ENCODE results near the gene HASPIN.
A peak's percentile ranks its signal among the peaks of the same experiment; 100 is the strongest.
"Not testable (repeated sequence)": the region's sequence is repeated elsewhere in the genome, so short reads cannot be mapped to it uniquely, and the experiment has no call there.

The HASPIN gene

DNA sequence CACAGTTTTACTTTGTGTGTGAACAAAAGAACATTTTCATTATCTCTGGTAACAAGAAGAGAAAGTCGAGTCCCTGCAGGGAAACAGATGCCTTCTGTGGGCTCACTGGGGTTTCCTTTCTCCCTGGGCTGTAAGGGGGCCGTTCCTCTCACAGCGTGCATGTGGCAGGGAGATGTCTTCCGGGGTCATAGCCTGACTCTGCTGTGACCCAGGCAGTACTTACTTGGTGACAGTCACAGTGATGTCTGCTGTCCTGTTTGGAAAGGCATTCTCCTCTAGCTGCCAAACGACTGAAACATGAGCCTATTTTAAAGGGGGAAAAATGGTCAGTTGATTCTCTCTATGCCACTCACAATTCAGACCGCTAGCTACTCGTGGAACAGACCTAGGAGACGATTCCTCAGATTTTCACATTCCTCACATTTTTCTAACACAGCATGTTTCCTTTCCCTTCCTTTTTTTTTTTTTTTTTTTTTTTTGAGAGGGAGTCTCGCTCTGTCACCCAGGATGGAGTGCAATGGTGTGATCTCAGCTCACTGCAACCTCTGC lies 7.3 kb downstream of the HASPIN start:
- no peak for DNase-seq (ENCODE audit: extremely low spot score, insufficient read length, low read depth)
- no peak for FAIRE-seq

GRCh38 chr17:3732210-3732621 lies 8.5 kb downstream of the HASPIN start:
- DNase-seq (ENCODE audit: extremely low spot score, insufficient read length, low read depth) = no peak
- peak; percentile 93 for FAIRE-seq

DNA sequence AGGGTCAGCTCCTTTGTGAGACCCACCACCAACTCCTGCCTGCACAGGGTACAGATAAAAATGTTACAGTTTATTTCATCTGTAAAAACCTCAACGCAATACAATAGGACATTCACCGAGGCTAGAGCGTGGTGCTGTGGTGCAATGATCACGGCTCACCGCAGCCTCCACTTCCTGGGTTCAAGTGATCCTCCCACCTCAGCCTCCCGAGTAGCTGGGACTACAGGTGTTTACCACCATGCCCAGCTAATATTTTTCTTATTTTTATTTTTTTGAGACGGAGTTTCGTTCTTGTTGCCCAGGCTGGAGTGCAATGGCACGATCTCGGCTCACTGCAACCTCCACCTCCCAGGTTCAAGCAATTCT lies 11.2 kb downstream of the HASPIN start:
- FAIRE-seq; DNase-seq (ENCODE audit: extremely low spot score, insufficient read length, low read depth): not testable (repeated sequence)

- DNase-seq (ENCODE audit: extremely low spot score, insufficient read length, low read depth) (no peak), FAIRE-seq (no peak)
Measured at GRCh38 chr17:3735515-3735914, 11.8 kb downstream of the HASPIN start.

- DNase-seq (ENCODE audit: extremely low spot score, insufficient read length, low read depth) (no peak), FAIRE-seq (no peak)
Measured at GRCh38 chr17:3738562-3739295, 15.0 kb downstream of the HASPIN start.

DNA sequence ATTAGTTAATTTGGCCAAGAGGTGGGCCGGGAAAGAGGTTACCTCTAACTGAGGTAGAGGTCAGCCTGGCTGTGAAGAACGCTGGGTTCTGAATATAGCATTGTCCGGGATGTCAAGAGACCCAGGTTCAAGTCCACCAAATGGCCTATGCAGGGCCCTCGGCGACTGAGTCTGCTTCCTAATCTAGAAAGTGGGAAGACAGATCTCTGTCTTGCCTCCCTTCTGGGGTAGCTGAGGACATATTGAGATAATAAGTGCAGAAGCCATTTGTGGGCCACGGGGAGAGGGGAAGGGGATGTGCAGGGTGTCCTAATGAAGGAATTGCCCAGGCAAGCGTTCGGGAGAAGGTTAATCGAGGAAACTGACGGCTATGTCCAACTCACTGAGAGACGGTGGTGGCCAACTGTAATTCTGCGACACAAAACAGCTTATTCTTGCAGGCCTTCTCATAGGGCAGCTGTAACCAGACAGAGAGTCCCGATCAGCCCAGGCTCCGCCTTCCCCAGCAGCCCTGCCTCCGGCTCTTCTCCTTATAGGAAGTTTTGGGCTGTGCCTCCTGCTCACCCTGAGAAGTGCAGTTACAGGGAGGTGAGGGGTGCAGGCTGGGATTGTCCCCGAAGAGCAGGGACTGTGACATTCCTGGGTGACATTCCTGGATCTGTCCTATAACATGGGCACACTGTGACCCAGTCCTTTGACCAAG lies 15.9 kb downstream of the HASPIN start:
- no peak for DNase-seq (ENCODE audit: extremely low spot score, insufficient read length, low read depth)
- FAIRE-seq = no peak

GRCh38 chr17:3740611-3741073 lies 16.9 kb downstream of the HASPIN start:
- peak; percentile 90 for FAIRE-seq
- DNase-seq (ENCODE audit: extremely low spot score, insufficient read length, low read depth) = no peak

DNA sequence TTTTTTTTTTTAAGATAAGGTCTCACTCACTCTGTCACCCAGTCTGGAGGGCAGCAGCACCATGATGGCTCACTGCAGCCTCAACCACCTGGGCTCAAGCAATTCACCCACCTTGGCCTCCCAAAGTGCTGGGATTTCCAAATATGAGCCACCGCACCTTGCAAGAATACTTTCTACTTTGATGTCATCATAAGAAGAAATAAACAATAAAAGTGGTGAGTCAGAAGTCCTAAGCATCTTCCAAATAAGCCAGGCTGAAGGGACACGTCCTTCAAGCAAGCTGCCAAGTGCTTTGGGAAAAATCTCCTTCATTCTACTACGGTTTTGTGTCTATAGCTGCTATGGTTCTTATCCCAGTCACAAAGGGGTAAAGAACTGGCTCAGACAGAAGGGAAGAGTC lies 20.3 kb downstream of the HASPIN start:
- FAIRE-seq (no peak), DNase-seq (ENCODE audit: extremely low spot score, insufficient read length, low read depth) (no peak)

DNA sequence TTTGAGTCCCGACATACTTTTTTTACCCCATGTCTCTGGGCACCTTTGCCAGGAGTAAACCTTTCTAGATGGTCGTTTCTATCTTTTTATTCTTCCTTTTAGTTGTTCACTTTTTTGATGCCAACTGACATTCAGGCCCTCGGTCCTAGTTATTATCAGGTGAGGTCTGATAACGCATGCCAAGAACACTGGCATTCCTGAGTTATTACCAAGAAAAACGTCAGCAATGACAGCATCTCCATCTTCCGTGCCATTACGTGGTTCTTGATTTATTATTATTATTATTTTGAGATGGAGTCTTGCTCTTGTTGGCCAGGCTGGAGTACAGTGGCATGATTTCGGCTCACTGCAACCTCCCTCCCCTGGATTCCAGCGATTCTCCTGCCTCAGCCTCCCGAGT lies 21.4 kb downstream of the HASPIN start:
- no peak for DNase-seq (ENCODE audit: extremely low spot score, insufficient read length, low read depth)
- FAIRE-seq = no peak

GRCh38 chr17:3747805-3748204 lies 24.1 kb downstream of the HASPIN start:
- no peak for FAIRE-seq
- DNase-seq (ENCODE audit: extremely low spot score, insufficient read length, low read depth) = no peak

GRCh38 chr17:3748576-3748975 lies 24.9 kb downstream of the HASPIN start:
- DNase-seq (ENCODE audit: extremely low spot score, insufficient read length, low read depth) (no peak), FAIRE-seq (no peak)

DNA sequence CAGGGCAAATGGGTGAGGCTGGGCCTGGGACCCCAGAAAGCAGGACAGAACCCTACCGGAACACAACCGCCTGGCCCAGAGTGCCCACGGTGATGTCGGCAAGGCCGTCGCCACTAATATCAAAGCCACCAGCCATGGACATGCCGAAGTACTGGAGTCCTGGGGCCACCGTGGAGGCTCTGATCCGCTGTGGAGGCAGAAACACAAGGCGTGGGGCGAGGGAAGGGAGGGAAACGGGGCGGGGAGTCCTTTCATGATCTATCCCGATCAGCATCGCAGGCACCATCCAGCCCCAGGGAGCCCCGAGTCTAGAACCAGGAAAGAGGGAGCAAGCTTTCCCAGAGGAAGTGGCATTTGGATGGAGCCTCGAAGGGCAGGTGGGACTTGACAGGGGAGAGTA lies 26.6 kb downstream of the HASPIN start:
- FAIRE-seq (no peak), DNase-seq (ENCODE audit: extremely low spot score, insufficient read length, low read depth) (no peak)

DNA sequence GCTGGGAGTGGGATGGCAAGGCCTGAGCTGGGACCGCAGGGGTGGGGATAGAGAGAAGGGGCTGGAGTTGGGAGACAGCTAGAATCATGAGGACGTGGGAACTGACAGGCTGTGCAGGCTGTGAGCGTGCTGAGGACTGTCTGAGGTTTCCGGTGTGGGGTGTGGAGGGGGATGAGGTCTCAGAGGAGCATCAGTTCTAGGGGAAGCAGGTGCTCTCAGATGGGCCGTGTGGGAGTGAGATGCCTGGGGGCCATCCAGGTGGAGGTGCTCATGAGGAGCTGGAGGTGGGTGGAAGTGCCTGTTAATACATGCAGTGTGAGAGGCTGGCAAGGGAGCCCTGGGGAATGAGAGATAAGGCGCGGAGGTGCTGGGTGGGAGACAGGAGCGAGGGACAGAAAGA lies 27.2 kb downstream of the HASPIN start:
- FAIRE-seq (peak; percentile 91), DNase-seq (ENCODE audit: extremely low spot score, insufficient read length, low read depth) (no peak)

GRCh38 chr17:3751836-3752235 lies 28.1 kb downstream of the HASPIN start:
- no peak for DNase-seq (ENCODE audit: extremely low spot score, insufficient read length, low read depth)
- FAIRE-seq = no peak

DNA sequence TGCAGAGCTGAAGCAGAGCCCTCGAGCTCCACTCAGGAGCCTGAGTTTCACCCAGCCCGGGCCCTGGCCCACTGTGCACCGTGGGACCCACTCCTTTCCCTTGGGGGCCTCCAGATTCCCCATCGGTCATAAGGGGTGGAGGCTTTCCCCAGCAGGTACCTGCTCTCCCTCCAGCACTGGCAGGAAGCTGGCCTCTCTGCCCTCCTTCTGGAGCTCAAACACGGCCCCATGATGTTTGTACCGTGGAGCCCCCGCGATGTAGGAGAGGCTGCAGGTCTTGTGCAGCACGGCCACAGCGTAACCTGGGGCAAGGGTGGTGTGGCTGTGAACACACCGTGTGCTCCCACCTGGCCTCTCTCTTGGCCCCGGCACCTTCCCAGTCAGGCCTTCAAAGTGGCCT lies 29.9 kb downstream of the HASPIN start:
- no peak for FAIRE-seq
- no peak for DNase-seq (ENCODE audit: extremely low spot score, insufficient read length, low read depth)

- FAIRE-seq (no peak), DNase-seq (ENCODE audit: extremely low spot score, insufficient read length, low read depth) (no peak)
Measured at GRCh38 chr17:3754066-3754457, 30.4 kb downstream of the HASPIN start.

- FAIRE-seq (peak; percentile 58), DNase-seq (ENCODE audit: extremely low spot score, insufficient read length, low read depth) (peak; percentile 53)
Measured at GRCh38 chr17:3754458-3755334, 31.0 kb downstream of the HASPIN start.

- DNase-seq (ENCODE audit: extremely low spot score, insufficient read length, low read depth) (no peak), FAIRE-seq (no peak)
Measured at GRCh38 chr17:3755335-3756030, 31.8 kb downstream of the HASPIN start.

GRCh38 chr17:3759597-3760216 lies 36.0 kb downstream of the HASPIN start:
- DNase-seq (ENCODE audit: extremely low spot score, insufficient read length, low read depth) (no peak), FAIRE-seq (no peak)
